HepG2 (cell line): ENCODE measurements around the gene OTOP2. TPM values are rescaled to one million over a fixed set of nuclear protein-coding genes. Genes with fewer than 3 reads are reported as not detected.
A peak's percentile ranks its signal among the peaks of the same experiment; 100 is the strongest.

ENCODE experiments used
- CBX5 ChIP-seq: sonication (generic); formaldehyde crosslinking; IDR thresholded peaks from 2 replicates; pipeline ENCODE4 v1.4.0; 2020; ENCODE audit warnings: missing genetic modification reagents, borderline replicate concordance
- GABPB1 ChIP-seq: IDR thresholded peaks from 2 replicates; pipeline ENCODE4 v1.6.1; 2016; ENCODE audit warnings: mild to moderate bottlenecking, missing genetic modification reagents, moderate library complexity, missing compliant biosample characterization
- HES4 ChIP-seq: sonication (generic); formaldehyde crosslinking; IDR thresholded peaks from 2 replicates; pipeline ENCODE4 v1.9.0; 2021; ENCODE audit warnings: mild to moderate bottlenecking, missing genetic modification reagents, borderline replicate concordance
- HMG20B ChIP-seq: conservative IDR thresholded peaks from 2 replicates; pipeline ENCODE4 v1.6.1; 2016; ENCODE audit warnings: missing genetic modification reagents, missing compliant biosample characterization
- SUZ12 ChIP-seq: fragments of 150-350 bp; IDR thresholded peaks from 2 replicates; pipeline ENCODE4 v1.6.1; 2014; ENCODE audit warnings: low read depth, low read length
- TEAD3 ChIP-seq: optimal IDR thresholded peaks from 2 replicates; pipeline ENCODE3; 2016; ENCODE audit warnings: borderline replicate concordance
- TGIF2 ChIP-seq: IDR thresholded peaks from 2 replicates; pipeline ENCODE4 v1.6.1; 2016; ENCODE audit warnings: control low read depth, missing compliant biosample characterization
- ZBTB1 ChIP-seq: sonication (generic); formaldehyde crosslinking; IDR thresholded peaks from 2 replicates; pipeline ENCODE4 v1.4.0; 2020; ENCODE audit warnings: missing genetic modification reagents, borderline replicate concordance
- ZNF251 ChIP-seq: sonication (generic); formaldehyde crosslinking; IDR thresholded peaks from 2 replicates; pipeline ENCODE4 v1.9.0; 2021; ENCODE audit warnings: mild to moderate bottlenecking, missing genetic modification reagents
- ZNF329 ChIP-seq: sonication (generic); formaldehyde crosslinking; IDR thresholded peaks from 2 replicates; pipeline ENCODE4 v1.9.0; 2021; ENCODE audit warnings: low read depth, mild to moderate bottlenecking, missing genetic modification reagents
- ZNF383 ChIP-seq: sonication (generic); formaldehyde crosslinking; IDR thresholded peaks from 2 replicates; pipeline ENCODE4 v1.4.0; 2020; ENCODE audit warnings: missing genetic modification reagents, mild to moderate bottlenecking, borderline replicate concordance
- ZNF431 ChIP-seq: sonication (generic); formaldehyde crosslinking; IDR thresholded peaks from 2 replicates; pipeline ENCODE4 v1.9.0; 2022; ENCODE audit warnings: missing genetic modification reagents, low read depth, mild to moderate bottlenecking, borderline replicate concordance
- ZNF570 ChIP-seq: sonication (generic); formaldehyde crosslinking; IDR thresholded peaks from 2 replicates; pipeline ENCODE4 v1.4.0; 2020; ENCODE audit warnings: mild to moderate bottlenecking, missing genetic modification reagents, borderline replicate concordance
- ZNF605 ChIP-seq: sonication (generic); formaldehyde crosslinking; IDR thresholded peaks from 2 replicates; pipeline ENCODE4 v1.8.0; 2022; ENCODE audit warnings: mild to moderate bottlenecking, missing genetic modification reagents
- ZNF687 ChIP-seq: sonication (generic); formaldehyde crosslinking; IDR thresholded peaks from 2 replicates; pipeline ENCODE4 v1.5.1; 2020; ENCODE audit warnings: mild to moderate bottlenecking, missing genetic modification reagents, moderate library complexity
- ZNF768 ChIP-seq: sonication (generic); formaldehyde crosslinking; IDR thresholded peaks from 2 replicates; pipeline ENCODE4 v1.4.0; 2020; ENCODE audit warnings: missing genetic modification reagents
- ZNF784 ChIP-seq: sonication (generic); formaldehyde crosslinking; IDR thresholded peaks from 2 replicates; pipeline ENCODE4 v1.5.1; 2020; ENCODE audit warnings: missing genetic modification reagents, mild to moderate bottlenecking, borderline replicate concordance
- polyA plus RNA-seq, 8 experiments: library from polyadenylated mRNA; depleted of rRNA in 3 of 8; stranded (reverse) in 7 of 8; unstranded in 1 of 8; fragments of >200 nt; fragmentation: Illumina TruSeq in 4 of 8; extraction: Trizol in 4 of 8; gene quantifications; 2 replicates each; pipeline versions ENCODE4 v1.2.1 to v1.2.3, GENCODE V29; 2011 to 2016; ENCODE audit warnings: low read depth in 4 of 8, missing spikeins in 1 of 8, mixed read lengths in 1 of 8; ENCODE audit not compliant: insufficient read depth in 1 of 8
- total RNA-seq, 5 experiments: library from RNA; depleted of rRNA; stranded (reverse); fragments of >200 nt; fragmentation: Illumina TruSeq; extraction: Trizol; gene quantifications; 2 replicates each; pipeline ENCODE4 v1.2.3, GENCODE V29; 2016; ENCODE audit warnings: low read depth in 1 of 5

Gene OTOP2
- total and polyA plus RNA-seq, 2 of the 13 experiments (the other 11 are each of a cell fraction or from before 2014, with no cell fraction given): not detected

GRCh38 chr17:74877592-74878548 is 46.2 kb upstream of the OTOP2 start (continued):
- TF ChIP-seq TGIF2: 0 out of 2 replicates have a peak, but pooled peaks have one; percentile 28
- peak; percentile 41 for TF ChIP-seq ZNF687 (CRISPR knock-in tag)
- TF ChIP-seq ZBTB1 (CRISPR knock-in tag): no peak
- TF ChIP-seq ZNF784 (CRISPR knock-in tag): 0 out of 2 replicates have a peak, but pooled peaks have one; percentile 2
- TF ChIP-seq ZNF329 (CRISPR knock-in tag): no peak
- TF ChIP-seq TEAD3: peak; percentile 31
- TF ChIP-seq ZNF768: peak; percentile 10; the same call in 1 of the 2 replicates
- 0 out of 2 replicates have a peak, but pooled peaks have one; percentile 35 for TF ChIP-seq HES4
- no peak for TF ChIP-seq HMG20B
- TF ChIP-seq GABPB1 (CRISPR knock-in tag): no peak
- TF ChIP-seq ZNF431 (CRISPR knock-in tag): no peak
- 0 out of 2 replicates have a peak, but pooled peaks have one; percentile 26 for TF ChIP-seq ZNF383 (CRISPR knock-in tag)
- no peak for TF ChIP-seq ZNF570 (CRISPR knock-in tag)
- TF ChIP-seq SUZ12: no peak
- TF ChIP-seq ZNF605 (CRISPR knock-in tag): no peak
- no peak for TF ChIP-seq ZNF251
- no peak for TF ChIP-seq CBX5 (CRISPR knock-in tag)
